T-helper 2 cell (primary cell): Measurements from ENCODE around the gene IQGAP2.
"Not testable (repeated sequence)": the region's sequence is repeated elsewhere in the genome, so short reads cannot be mapped to it uniquely, and the experiment has no call there.

Source experiments
- DNase-seq, 5 experiments: peaks; one replicate each; pipeline versions ENCODE4 v3.0.0 to v3.0.0-alpha.2; 2012 to 2022

IQGAP2 gene

GRCh38 chr5:76419597-76420298 lies 16.7 kb downstream of the IQGAP2 start:
- DNase-seq, result no peak

- DNase-seq, result no peak
Observed at GRCh38 chr5:76422227-76422626, 19.1 kb downstream of the IQGAP2 start.

DNA sequence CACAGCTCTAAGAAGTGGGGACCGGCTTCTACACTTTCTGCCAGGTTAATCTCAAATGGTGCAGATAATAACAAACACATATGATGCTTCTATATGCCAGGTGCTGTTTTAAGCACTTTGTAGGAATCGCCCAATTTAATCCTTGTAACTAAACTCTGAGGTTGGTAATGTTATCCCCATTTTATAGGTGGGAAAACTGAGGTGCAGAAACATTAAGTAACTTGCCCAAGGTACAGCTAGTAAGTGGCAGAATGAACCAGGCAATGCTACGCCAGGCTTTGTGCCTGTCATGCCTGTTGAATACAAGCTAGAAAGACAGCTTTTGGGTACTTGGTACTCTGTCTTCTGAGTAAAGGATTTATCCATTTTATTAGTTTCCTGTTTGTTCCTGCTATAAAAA lies 19.7 kb downstream of the IQGAP2 start:
- no peak for DNase-seq

DNA sequence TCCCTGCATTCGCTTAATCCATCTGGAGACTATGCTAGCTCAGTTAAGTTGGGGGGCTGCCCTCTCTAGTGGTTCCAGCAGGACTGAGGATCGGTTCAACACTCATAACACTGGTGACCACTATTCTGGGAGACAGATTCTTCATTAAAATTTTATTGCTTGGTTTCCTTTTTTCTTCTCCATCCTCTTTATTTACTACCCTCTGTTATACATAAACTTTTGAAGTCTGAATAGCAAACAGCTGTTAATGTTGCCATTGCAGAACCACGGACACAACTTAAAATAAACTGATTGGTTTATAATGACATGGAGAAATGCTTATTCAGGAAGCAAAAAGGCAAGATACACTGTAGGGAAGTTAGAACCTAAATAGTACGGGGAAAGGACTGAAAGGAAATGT lies 22.1 kb downstream of the IQGAP2 start:
- no peak for DNase-seq

GRCh38 chr5:76425928-76426804 lies 23.1 kb downstream of the IQGAP2 start:
- DNase-seq, result no peak

DNA sequence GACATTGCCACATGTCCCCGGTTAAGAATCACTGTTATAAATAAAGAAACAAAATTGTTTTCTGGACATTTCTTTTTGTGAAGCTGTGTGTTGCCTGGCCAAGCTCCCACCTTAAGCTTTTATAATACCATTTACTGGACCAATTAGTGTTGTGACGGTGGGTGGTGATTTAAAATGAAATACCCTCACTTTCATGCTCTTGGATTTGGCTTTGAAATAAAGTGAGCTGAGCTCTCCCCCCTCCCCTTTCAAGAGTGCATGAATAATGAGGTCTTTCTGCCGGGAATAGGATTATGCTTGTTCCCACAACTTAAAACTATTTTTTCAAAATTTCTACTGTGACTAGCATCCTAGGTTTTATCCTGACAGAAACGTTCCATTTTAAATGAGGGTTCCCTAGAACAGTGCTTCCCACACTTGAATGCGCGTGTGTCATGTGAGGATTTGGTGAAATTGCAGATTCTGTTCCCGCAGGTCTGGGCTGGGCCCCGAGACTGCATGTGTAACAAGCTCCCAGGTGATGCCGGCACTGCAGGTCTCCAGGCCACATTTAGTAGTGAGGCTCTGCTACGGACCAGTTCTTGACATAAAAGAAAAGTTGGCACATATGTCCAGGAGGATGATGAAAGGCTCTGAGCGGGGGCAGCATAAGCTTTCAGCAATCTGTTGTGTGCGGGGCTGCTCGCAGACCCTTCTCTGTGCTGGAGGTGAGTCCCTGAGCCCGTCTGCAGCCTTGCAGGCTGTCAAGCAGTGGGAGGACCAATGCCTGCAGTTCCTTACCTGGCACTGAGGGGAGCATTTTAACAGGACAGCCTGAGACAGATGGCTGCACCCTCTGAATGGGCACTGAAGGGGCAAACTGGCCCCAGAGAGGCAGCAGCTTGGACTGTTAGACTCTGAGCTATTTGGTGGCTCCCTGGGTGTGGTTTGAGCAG lies 24.4 kb downstream of the IQGAP2 start:
- no peak for DNase-seq

- not testable (repeated sequence) for DNase-seq
Observed at GRCh38 chr5:76428550-76428949, 25.5 kb downstream of the IQGAP2 start.

- no peak for DNase-seq
Observed at GRCh38 chr5:76433261-76433660, 30.2 kb downstream of the IQGAP2 start.

- not testable (repeated sequence) for DNase-seq
Observed at GRCh38 chr5:76437507-76437906, 34.4 kb downstream of the IQGAP2 start.

- DNase-seq, result no peak
Observed at GRCh38 chr5:76438025-76438424, 34.9 kb downstream of the IQGAP2 start.

GRCh38 chr5:76439201-76439600 lies 36.1 kb downstream of the IQGAP2 start:
- no peak for DNase-seq

DNA sequence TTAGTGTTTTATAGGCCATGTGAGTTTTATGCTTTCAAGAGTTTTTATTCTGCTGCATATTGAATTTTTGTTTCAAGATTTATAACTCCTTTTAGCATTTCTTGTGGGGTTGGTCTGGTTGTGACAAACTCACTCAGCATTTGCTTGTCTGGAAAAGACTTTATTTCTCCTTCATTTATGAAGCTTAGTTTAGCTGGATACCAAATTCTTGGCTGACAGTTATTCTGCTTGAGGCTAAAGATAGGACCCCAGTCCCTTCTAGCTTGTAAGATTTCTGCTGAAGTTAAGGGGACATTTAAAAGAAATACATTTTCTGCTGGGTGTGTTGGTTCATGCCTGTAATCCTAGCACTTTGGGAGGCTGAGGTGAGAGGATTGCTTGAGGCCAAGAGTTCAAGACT lies 36.8 kb downstream of the IQGAP2 start:
- DNase-seq, result no peak

- DNase-seq, result no peak
Observed at GRCh38 chr5:76441101-76441500, 38.0 kb downstream of the IQGAP2 start.

DNA sequence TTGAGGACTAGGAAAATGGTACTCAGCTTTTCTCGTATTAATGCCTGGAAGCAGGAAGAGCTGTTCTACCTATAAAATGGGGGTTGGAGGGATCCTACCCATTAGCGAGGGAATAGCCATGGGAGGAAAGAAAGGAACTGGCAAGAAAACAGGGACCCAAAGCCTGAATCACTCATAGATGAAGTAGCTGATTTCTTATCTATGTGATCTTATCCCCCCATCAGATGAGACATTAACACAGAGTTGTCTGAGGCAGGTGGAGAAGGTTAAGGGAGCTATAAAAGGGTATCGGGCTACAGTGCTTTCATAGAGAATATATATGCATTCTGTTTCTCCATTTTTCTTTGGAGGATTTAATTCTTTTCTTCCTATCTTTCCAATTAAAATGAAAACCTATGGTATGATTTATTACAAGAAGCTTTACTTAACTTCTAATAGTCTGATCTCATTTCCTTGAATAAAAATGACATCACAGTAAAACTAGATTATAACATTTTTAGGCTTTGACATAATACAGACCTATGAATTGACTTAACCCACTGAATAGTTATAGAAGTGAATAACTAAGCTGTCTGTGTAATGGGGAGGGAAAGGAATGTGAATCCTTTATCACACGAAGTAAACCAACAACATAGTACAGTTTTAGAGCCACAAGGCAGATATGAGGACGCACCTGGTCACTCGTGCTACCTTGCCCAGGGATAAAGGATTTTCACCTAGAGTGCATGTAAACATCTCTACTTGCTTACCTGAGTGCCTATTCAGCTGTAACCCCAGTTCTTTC lies 39.0 kb downstream of the IQGAP2 start:
- no peak for DNase-seq

GRCh38 chr5:76443066-76443800 lies 40.1 kb downstream of the IQGAP2 start:
- DNase-seq, result no peak

DNA sequence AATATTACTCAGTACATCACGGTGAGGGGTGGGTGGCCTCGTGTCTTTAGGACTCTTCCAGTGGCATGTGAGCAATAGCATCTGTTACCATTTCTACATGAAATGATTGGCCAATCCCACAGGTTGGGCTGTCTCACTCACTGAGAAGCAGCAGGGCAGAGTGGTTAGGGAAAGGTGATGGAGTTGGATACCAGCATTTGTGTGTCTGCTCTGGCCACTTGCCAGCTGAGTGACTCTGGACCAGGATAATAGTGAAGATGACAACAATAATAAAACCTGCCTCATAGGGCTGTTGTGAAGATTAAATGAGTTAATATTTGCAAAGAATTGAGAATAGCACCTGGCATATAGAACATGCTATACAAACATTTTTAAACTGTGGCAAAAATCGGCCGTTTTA lies 42.0 kb downstream of the IQGAP2 start:
- DNase-seq, result no peak

- DNase-seq, result no peak
Observed at GRCh38 chr5:76445830-76446229, 42.7 kb downstream of the IQGAP2 start.

- DNase-seq, result no peak
Observed at GRCh38 chr5:76446776-76447175, 43.7 kb downstream of the IQGAP2 start.

DNA sequence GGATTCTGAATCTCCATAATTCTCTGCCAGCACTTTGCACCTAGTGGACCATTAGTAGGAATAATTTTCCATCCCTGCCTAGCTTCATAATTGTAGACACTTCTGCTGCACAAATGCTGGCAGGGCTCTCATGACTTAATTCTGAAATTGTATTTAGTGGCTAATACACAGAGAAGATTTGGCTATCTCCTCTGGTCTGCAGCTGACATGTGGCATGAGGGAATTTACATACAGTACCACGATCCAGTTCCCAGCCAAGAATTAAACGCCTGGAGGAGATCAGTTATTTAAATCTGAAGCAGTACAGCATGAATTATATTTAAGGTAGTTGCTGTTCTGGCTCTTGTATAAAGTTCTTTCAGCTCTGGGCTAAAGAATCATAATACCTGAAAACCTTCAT lies 46.5 kb downstream of the IQGAP2 start:
- no peak for DNase-seq

DNA sequence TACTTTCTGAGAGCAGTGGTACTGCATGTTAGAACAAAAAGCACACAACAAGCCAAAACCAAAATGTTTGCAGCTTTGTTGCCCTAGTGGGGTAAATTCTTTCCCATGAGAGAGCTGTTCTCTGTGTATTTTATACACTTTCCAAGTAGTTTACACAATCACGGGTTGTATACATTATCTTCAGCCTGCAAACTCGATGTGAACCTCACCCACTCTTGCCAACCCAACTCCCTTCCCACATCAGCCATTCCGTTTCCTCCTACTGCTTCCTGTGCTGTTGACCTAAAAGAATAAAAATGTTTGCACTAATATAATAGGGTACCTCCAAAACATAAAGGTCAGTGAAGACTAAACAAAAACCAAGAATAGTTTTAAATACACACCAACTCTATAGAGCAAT lies 47.0 kb downstream of the IQGAP2 start:
- no peak for DNase-seq

DNA sequence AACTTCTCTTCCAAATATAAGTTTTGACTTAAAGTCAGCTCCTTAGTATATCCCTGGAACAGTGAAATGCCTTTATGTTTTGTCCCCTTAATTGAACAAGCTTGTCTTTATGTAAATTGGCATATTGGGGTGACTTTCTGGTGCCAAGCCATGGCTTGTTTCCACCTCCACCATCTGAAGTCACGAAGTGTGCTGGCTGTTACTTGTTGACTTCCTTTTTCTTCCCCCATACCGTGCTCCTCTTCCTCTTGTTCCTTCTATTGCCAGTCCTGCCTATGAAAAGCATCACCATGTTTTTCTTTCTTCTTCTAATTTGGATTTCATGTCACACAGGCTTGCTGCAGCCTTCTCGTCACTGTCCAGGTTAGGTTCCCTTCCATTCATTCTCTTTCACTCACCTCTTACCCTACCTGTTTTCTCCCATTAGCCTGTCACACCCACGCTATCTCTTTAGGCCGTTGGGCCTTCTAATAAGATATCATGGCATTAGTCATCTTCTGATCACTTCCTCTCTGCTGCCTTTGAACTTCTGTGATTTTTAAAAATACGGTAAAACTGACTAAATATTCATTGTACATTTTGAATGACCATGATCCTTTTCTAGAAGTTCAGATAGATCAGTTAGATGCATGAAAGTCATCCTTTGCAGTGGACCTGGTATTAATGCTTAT lies 48.1 kb downstream of the IQGAP2 start:
- no peak for DNase-seq
